ENCODE results near the gene STK11. TPM values are rescaled to one million over a fixed set of nuclear protein-coding genes. Genes with fewer than 3 reads are reported as not detected.

The STK11 gene
- total and polyA plus RNA-seq, 2 donors (not counting 3 experiments of a cell fraction or from before 2014, with no cell fraction given) = 39.4 to 75.4 TPM

DNA sequence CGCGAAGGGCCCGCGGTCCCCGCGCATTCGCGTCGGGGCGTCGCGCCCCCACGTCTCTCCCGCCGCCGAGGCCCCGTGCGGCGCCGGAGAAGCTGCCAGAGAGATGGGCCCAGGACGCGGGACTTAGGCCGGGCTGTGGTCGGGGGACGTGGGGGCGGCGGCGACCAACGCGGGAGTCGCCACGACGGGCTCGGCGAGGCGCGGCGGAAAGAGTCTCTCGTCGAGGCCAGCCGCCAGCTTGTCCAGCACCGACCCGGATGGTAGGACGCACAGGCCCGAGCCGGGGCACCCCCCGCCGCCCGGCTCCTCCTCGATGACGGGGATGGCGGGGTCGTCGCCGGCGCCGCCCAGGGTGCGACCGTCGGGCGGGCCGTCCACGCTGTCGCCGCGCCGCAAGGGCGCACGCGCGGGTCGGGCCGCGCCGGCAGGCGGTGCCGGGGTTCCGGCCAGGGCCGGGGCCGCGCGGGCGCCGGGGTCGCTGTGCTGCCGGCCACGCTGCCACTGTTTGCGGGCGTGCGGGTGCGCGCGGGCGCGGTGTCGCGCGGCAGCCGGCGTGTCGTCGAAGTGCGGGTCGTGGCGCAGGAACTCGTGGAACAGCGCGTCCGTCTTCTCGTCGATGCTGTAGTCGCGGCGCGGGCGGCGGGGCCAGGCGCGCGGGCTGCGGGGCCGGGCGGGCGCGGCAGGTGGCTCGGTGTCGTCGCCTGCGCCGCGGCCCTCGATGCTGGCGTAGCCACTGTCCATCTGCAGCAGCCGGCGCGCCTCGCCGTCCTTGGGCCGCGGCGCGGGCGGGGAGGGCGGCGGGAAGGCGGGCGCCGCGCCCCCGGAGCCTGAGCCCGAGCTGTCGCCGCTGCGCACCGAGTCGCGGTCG, 23.7 kb downstream of the STK11 start:
- ChIA-PET CTCF (no interaction called here), POLR2A (no interaction called here)
- Histone ChIP-seq H4K20me1 (replicated peaks; ENCODE audit: control insufficient read depth, extremely low read depth, insufficient read depth, low read length) (no peaks in the 10 kb centered on the region), H3K27ac (ENCODE audit: insufficient read depth, low read depth, low read length) (no peak overlapping the region), H3K36me3 (ENCODE audit: control insufficient read depth in 2 of 2, extremely low read depth in 1 of 2, insufficient read depth in 2 of 2, low read length in 2 of 2) (peaks cover 0 to 12% of the 10 kb centered on the region in 2 experiments), H3K9me1 (replicated peaks; ENCODE audit: control insufficient read depth, extremely low read depth, insufficient read depth, low read length) (no peaks in the 10 kb centered on the region), H3K27me3 (ENCODE audit: control insufficient read depth in 2 of 2, insufficient read depth in 2 of 2, low read length in 2 of 2) (no peaks in the 10 kb centered on the region), H3K4me3 (replicated peaks in 1 of 3; ENCODE audit: insufficient read depth in 1 of 3, low read depth in 1 of 3, low read length in 3 of 3) (no peak overlapping the region), H3K79me2 (ENCODE audit: control insufficient read depth, insufficient read depth, low read length) (no peaks in the 10 kb centered on the region), H2AFZ (ENCODE audit: low read depth, low read length) (no peak overlapping the region), H3K4me1 (ENCODE audit: control insufficient read depth, extremely low read depth, insufficient read depth, low read length) (peaks cover 10% of the 10 kb centered on the region), H3K9ac (replicated peaks; ENCODE audit: extremely low read depth, insufficient read depth, low read length) (no peak overlapping the region), H3K9me3 (replicated peaks; ENCODE audit: control insufficient read depth, insufficient read depth, low read length) (no peaks in the 10 kb centered on the region), H3K4me2 (ENCODE audit: insufficient read depth, low read length) (no peak overlapping the region)
- intact Hi-C loops (cut with micrococcal nuclease) (no loop called here), dilution Hi-C loops (cut with MboI; ENCODE audit: extremely low pct_ligation_motif_present, low sequenced_read_pairs) (no loop called here)
- no peak for FAIRE-seq
- DNase-seq (ENCODE audit: low read depth, low spot score) = no peak
- TF ChIP-seq EZH2 (IDR thresholded peaks at IDR 0.05; ENCODE audit: borderline replicate concordance, low read depth, low read length, severe bottlenecking) = no peak
- TF ChIP-seq FOS (IDR thresholded peaks at IDR 0.05; ENCODE audit: borderline replicate concordance, insufficient read depth, low read length) = no peak
- no peak for TF ChIP-seq GATA2 (IDR thresholded peaks at IDR 0.05; ENCODE audit: insufficient read depth, insufficient read length, low read depth, low read length)
- no peak for TF ChIP-seq MAX (IDR thresholded peaks at IDR 0.05; ENCODE audit: insufficient read depth, insufficient read length)
- TF ChIP-seq POLR2AphosphoS5 (IDR thresholded peaks at IDR 0.05; ENCODE audit: insufficient read depth, low read depth, low read length) = no peak
- no peak for TF ChIP-seq CTCF (IDR thresholded peaks at IDR 0.05; ENCODE audit: extremely low read depth in 1 of 2, insufficient read depth in 1 of 2, low read depth in 1 of 2, low read length in 2 of 2)
- TF ChIP-seq MYC (IDR thresholded peaks at IDR 0.05; ENCODE audit: low read depth, low read length) = no peak
- no peak for TF ChIP-seq POLR2A (IDR thresholded peaks at IDR 0.05; ENCODE audit: low read depth, low read length)
- no peak for TF ChIP-seq JUN (IDR thresholded peaks at IDR 0.05; ENCODE audit: borderline replicate concordance, insufficient read depth, insufficient read length, low read depth)
- no TSS peak for BruUV-seq (replicated peaks)
